Measurements from ENCODE around the gene ACTR3.

The ACTR3 gene

DNA sequence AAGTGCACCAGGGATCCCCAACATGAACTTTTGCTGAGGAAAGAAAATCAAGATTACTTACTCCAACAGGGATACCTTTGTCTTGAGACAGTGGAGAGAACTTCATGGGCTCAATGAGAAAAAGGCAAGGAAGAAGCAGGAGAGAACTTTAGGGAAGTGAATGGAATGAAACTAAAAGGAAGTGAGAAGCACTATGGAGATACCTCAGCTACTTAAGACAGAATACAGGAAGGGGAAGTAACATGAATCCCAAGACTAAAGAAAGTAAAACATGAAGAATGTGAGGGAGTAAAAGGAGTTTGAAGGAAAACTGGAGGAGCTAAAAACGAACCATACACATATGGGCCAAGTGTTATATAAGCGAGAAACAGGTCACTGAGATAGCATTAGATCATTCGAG lies 32.4 kb upstream of the ACTR3 start:
- TF ChIP-seq, protein P1, sequence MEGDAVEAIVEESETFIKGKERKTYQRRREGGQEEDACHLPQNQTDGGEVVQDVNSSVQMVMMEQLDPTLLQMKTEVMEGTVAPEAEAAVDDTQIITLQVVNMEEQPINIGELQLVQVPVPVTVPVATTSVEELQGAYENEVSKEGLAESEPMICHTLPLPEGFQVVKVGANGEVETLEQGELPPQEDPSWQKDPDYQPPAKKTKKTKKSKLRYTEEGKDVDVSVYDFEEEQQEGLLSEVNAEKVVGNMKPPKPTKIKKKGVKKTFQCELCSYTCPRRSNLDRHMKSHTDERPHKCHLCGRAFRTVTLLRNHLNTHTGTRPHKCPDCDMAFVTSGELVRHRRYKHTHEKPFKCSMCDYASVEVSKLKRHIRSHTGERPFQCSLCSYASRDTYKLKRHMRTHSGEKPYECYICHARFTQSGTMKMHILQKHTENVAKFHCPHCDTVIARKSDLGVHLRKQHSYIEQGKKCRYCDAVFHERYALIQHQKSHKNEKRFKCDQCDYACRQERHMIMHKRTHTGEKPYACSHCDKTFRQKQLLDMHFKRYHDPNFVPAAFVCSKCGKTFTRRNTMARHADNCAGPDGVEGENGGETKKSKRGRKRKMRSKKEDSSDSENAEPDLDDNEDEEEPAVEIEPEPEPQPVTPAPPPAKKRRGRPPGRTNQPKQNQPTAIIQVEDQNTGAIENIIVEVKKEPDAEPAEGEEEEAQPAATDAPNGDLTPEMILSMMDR (IDR thresholded peaks at IDR 0.05; ENCODE audit: low read depth, low read length, missing control alignments), result no peak
- H3K4me3 ChIP-seq (ENCODE audit: low read depth, low read length), result no peak overlapping the region
- no peak for DNase-seq (ENCODE audit: low read depth)
- in situ Hi-C loops (cut with HindIII; ENCODE audit: low sequenced_read_pairs), result no loop called here

DNA sequence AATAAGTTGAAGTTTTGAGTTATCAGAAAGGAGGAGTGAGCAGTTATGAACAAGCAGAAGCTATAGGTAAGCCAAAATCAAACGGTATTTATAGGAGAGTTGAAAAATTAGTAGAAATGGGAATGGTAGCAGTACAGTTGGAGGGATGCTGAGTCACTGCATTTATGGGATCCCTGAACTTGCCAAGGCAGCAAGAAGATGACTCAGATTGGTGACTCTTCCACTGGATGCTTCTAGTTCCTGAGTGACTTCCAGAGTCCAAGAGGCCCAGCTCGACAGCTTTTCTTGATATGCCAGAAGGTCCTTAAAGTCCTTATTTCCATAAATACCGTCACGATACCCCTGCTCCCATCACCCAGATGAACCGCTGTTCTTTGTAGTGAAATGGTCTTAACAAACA lies 31.1 kb upstream of the ACTR3 start:
- H3K4me3 ChIP-seq (ENCODE audit: low read depth, low read length), result no peak overlapping the region
- in situ Hi-C loops (cut with HindIII; ENCODE audit: low sequenced_read_pairs), result no loop called here
- peak; percentile 40 for DNase-seq (ENCODE audit: low read depth)

DNA sequence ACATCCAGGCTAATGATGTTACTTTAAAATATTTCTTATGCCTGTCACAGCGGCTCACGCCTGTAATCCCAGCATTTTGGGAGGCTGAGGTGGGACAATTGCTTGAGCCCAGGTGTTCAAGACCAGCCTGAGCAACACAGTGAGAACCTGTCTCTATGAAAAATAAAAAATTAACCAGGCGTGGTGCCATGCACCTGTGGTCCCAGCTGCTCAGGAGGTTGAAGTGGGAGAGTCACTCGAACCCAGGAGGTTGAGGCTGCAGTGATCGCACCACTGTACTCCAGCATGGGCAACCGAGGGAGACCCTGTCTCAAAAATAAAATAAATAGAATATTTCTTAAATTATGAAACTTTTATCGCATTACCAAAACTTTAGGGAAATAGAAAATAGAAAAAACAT lies 28.1 kb upstream of the ACTR3 start:
- DNase-seq (ENCODE audit: low read depth), result no peak
- TF ChIP-seq, protein P1 (IDR thresholded peaks at IDR 0.05; ENCODE audit: low read depth, low read length, missing control alignments), result no peak
- H3K4me3 ChIP-seq (ENCODE audit: low read depth, low read length), result no peak overlapping the region
- in situ Hi-C loops (cut with HindIII; ENCODE audit: low sequenced_read_pairs), result no loop called here

More for the DNA sequence above, 31.1 kb upstream of the ACTR3 start:
- TF ChIP-seq, protein P1 (IDR thresholded peaks at IDR 0.05; ENCODE audit: low read depth, low read length, missing control alignments), result no peak

DNA sequence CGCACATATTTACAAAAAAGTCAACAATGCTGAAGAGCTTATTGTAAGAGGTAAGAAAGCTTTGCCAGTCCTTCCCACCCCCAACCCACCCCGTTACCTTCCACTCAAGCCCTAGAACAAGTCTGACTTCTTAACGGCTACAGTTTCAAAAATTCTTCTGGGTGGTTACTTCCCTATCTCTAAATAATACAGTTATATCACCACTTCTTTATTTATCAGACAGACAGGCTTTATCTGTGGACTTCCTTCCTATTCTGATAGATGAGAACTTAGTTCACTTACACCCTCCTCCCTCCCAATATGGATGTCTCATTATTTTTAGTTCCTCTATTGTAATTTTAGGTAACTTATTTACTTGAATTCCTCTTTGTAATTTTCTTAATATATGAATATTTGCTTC lies 26.7 kb upstream of the ACTR3 start:
- in situ Hi-C loops (cut with HindIII; ENCODE audit: low sequenced_read_pairs), result no loop called here
- no peak for DNase-seq (ENCODE audit: low read depth)
- TF ChIP-seq, protein P1 (IDR thresholded peaks at IDR 0.05; ENCODE audit: low read depth, low read length, missing control alignments), result no peak
- no peak overlapping the region for H3K4me3 ChIP-seq (ENCODE audit: low read depth, low read length)

DNA sequence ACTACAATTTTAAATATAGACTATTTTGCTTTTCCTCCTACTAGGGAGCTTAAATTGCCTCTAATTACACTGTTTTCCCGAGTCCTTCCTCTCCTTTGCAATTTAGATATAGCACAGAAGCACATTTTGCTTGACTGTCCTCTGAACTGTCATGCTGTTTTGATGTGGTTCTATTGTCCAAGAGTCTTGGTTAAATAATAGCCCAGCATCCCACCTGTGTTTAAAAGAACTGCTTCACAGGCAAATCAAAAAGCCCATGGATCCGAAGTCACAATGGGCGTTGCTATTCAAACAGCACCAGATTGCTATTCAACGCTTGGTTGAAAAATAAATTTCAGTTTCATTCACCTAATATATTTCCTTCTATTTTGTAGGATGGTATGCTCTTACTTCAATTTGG lies 22.3 kb upstream of the ACTR3 start:
- no peak overlapping the region for H3K4me3 ChIP-seq (ENCODE audit: low read depth, low read length)
- TF ChIP-seq, protein P1 (IDR thresholded peaks at IDR 0.05; ENCODE audit: low read depth, low read length, missing control alignments), result no peak
- DNase-seq (ENCODE audit: low read depth), result no peak
- in situ Hi-C loops (cut with HindIII; ENCODE audit: low sequenced_read_pairs), result no loop called here

DNA sequence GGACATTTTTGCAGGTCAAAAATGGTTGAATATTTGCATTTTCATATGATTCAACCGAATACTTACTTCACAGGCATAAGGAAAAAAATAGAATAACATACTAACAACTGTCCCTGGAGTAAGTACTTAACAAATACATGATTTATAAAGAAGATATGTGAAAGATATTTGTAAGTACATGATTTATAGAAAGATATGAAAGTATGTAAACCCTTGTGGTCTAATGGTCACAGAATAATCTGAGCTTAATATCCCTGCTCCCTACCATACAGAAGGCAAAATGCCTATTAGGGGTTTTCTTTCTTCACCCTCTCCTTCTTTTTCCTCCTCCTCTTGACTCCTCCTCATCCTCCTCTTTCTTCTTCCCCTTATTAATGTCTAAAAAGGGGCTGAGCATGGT lies 20.6 kb upstream of the ACTR3 start:
- in situ Hi-C loops (cut with HindIII; ENCODE audit: low sequenced_read_pairs), result no loop called here
- TF ChIP-seq, protein P1 (IDR thresholded peaks at IDR 0.05; ENCODE audit: low read depth, low read length, missing control alignments), result no peak
- DNase-seq (ENCODE audit: low read depth), result no peak
- no peak overlapping the region for H3K4me3 ChIP-seq (ENCODE audit: low read depth, low read length)

DNA sequence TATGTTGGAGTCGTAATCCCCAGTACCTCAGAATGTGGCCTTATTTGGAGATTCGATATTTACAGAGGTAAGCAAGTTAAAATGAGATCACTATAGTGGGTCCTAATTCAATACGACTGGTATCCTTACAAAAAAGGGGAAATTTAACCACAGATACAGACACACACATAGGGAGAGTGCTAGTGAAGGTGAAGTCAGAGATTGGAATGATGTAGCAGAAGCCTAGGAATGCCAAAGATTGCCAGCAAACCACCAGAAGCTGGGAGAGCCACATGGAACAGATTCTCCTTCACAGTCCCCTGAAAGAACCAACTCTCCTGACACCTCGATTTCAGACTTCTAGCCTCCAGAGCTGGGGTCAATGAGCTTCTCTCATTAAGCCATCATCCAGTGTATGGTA lies 17.7 kb upstream of the ACTR3 start:
- in situ Hi-C loops (cut with HindIII; ENCODE audit: low sequenced_read_pairs), result no loop called here
- DNase-seq (ENCODE audit: low read depth), result peak; percentile 51
- no peak overlapping the region for H3K4me3 ChIP-seq (ENCODE audit: low read depth, low read length)
- TF ChIP-seq, protein P1 (IDR thresholded peaks at IDR 0.05; ENCODE audit: low read depth, low read length, missing control alignments), result no peak

Data from astrocyte of the cerebellum (primary cell).